ENCODE data around the gene ERFE. TPM values are rescaled to one million over a fixed set of nuclear protein-coding genes. Genes with fewer than 3 reads are reported as not detected.
A peak's percentile ranks its signal among the peaks of the same experiment; 100 is the strongest.

The ERFE gene
- total and polyA plus RNA-seq, 2 of the 13 experiments (the other 11 are each of a cell fraction or from before 2014, with no cell fraction given) = 0.09 TPM; not detected in 1

GRCh38 chr2:238155761-238156694 is 2.7 kb upstream of the ERFE start:
- Histone ChIP-seq H3K4me2 (ENCODE audit: low read depth, low read length) (no peak overlapping the region), H3K9me3 (ENCODE audit: low read length) (no peaks in the 10 kb centered on the region), H2AFZ (ENCODE audit: low read length) (no peak overlapping the region), H3K79me2 (ENCODE audit: insufficient read depth, low read length) (no peaks in the 10 kb centered on the region), H4K20me1 (ENCODE audit: insufficient read depth, low read length) (no peaks in the 10 kb centered on the region), H3K9ac (ENCODE audit: insufficient read depth, low read depth, low read length) (no peak overlapping the region), H3K4me1 (ENCODE audit: insufficient read depth, low read length) (peaks cover 34% of the 10 kb centered on the region), H3K27ac (ENCODE audit: extremely low read length, insufficient read depth, low read length) (no peak overlapping the region), H3K36me3 (replicated peaks in 1 of 2; ENCODE audit: control insufficient read depth in 1 of 2, insufficient read depth in 2 of 2, low read length in 2 of 2) (no peaks in the 10 kb centered on the region), H3K4me3 (replicated peaks in 1 of 3; ENCODE audit: insufficient read depth in 1 of 3, low read depth in 2 of 3, low read length in 3 of 3) (no peak overlapping the region), H3K27me3 (ENCODE audit: control insufficient read depth in 1 of 2, insufficient read depth in 2 of 2, low read length in 2 of 2) (peaks cover 29 to 66% of the 10 kb centered on the region in 2 experiments)
- POLR2A ChIA-PET = no interaction called here
- no peak for DNase-seq (ENCODE audit: low spot score)
- ATAC-seq = no peak
- CTCF ChIA-PET (ENCODE audit: low intra/inter-chr PET ratio, low total read pairs) = no interaction called here
- in situ Hi-C loops (cut with HindIII; ENCODE audit: extremely low pct_ligation_motif_present, low pct_unique_long_range_greater_than_20kb) (no loop called here), intact Hi-C loops (cut with micrococcal nuclease; ENCODE audit: unreplicated experiment) (no loop called here)
- FAIRE-seq = no peak
- WGBS (ENCODE audit: low lambda C conversion rate) = 36% methylated on average over 14 of the region's 18 CpGs
- TF ChIP-seq DDIT3 (CRISPR knock-in tag; IDR thresholded peaks at IDR 0.05) = no peak
- peak; percentile 32; the same call in 1 of the 2 replicates for TF ChIP-seq CREB1 (IDR thresholded peaks at IDR 0.05)
- TF ChIP-seq CREB1 (CRISPR knock-in tag; IDR thresholded peaks at IDR 0.05) = no peak
- BruUV-seq (replicated peaks) = no TSS peak

GRCh38 chr2:238157506-238158017 is 1.2 kb upstream of the ERFE start:
- Histone ChIP-seq H2AFZ (ENCODE audit: low read length) (no peak overlapping the region), H3K4me3 (replicated peaks in 1 of 3; ENCODE audit: insufficient read depth in 1 of 3, low read depth in 2 of 3, low read length in 3 of 3) (no peak overlapping the region), H3K4me1 (ENCODE audit: insufficient read depth, low read length) (peaks cover 23% of the 10 kb centered on the region), H4K20me1 (ENCODE audit: insufficient read depth, low read length) (no peaks in the 10 kb centered on the region), H3K9ac (ENCODE audit: insufficient read depth, low read depth, low read length) (no peak overlapping the region), H3K9me3 (ENCODE audit: low read length) (no peaks in the 10 kb centered on the region), H3K27me3 (ENCODE audit: control insufficient read depth in 1 of 2, insufficient read depth in 2 of 2, low read length in 2 of 2) (peaks cover 31 to 71% of the 10 kb centered on the region in 2 experiments), H3K4me2 (ENCODE audit: low read depth, low read length) (no peak overlapping the region), H3K79me2 (ENCODE audit: insufficient read depth, low read length) (no peaks in the 10 kb centered on the region), H3K27ac (ENCODE audit: extremely low read length, insufficient read depth, low read length) (no peak overlapping the region), H3K36me3 (replicated peaks in 1 of 2; ENCODE audit: control insufficient read depth in 1 of 2, insufficient read depth in 2 of 2, low read length in 2 of 2) (no peaks in the 10 kb centered on the region)
- FAIRE-seq (no peak), DNase-seq (ENCODE audit: low spot score) (no peak), ATAC-seq (no peak)
- ChIA-PET POLR2A (no interaction called here), CTCF (ENCODE audit: low intra/inter-chr PET ratio, low total read pairs) (no interaction called here)
- in situ Hi-C loops (cut with HindIII; ENCODE audit: extremely low pct_ligation_motif_present, low pct_unique_long_range_greater_than_20kb) (no loop called here), intact Hi-C loops (cut with micrococcal nuclease; ENCODE audit: unreplicated experiment) (no loop called here)
- no TSS peak for BruUV-seq (replicated peaks)
- 33% methylated on average over 10 of the region's 14 CpGs for WGBS (ENCODE audit: low lambda C conversion rate)
- TF ChIP-seq LRRFIP1 (CRISPR knock-in tag; conservative IDR thresholded peaks at IDR 0.05) = no peak
- TF ChIP-seq MTA1 (CRISPR knock-in tag; IDR thresholded peaks at IDR 0.05; ENCODE audit: borderline replicate concordance) = no peak
- TF ChIP-seq ZNF687 (CRISPR knock-in tag; IDR thresholded peaks at IDR 0.05) = 0 out of 2 replicates have a peak, but pooled peaks have one; percentile 1
- no peak for TF ChIP-seq PBX2 (CRISPR knock-in tag; IDR thresholded peaks at IDR 0.05)

Data from HepG2 (cell line).